Adrenal gland (tissue), 12 donors: ENCODE results near the gene BCAR3. TPM values are rescaled to one million over a fixed set of nuclear protein-coding genes. Genes with fewer than 3 reads are reported as not detected.

Experiments
- DNase-seq, 7 donors: peaks; one replicate each; pipeline ENCODE4 v3.0.0-alpha.2; 2019 to 2020
- H3K27ac ChIP-seq, 5 donors: fragments of 200-600 bp; sonication (generic) in 4 of 5; 1 replicate in 3 of 5; 2 replicates in 2 of 5; pipeline versions ENCODE4 v1.5.1 to v1.8.0; 2016 to 2020; ENCODE audit warnings: mild to moderate bottlenecking in 1 of 5
- H3K27me3 ChIP-seq: fragments of 200-600 bp; 2 replicates; pipeline ENCODE4 v1.8.0; 2021
- H3K36me3 ChIP-seq, 2 donors: fragments of 200-600 bp; replicated peaks in 1 of 2; 1 replicate in 1 of 2; 2 replicates in 1 of 2; pipeline versions ENCODE4 v1.5.1 to v1.8.0; 2018 to 2022
- H3K4me1 ChIP-seq, 2 donors: fragments of 200-600 bp; replicated peaks in 1 of 2; 1 replicate in 1 of 2; 2 replicates in 1 of 2; pipeline versions ENCODE4 v1.5.1 to v1.8.0; 2018 to 2021
- H3K4me3 ChIP-seq, 4 donors: fragments of 200-600 bp; sonication (generic) in 3 of 4; one replicate each; pipeline ENCODE4 v1.5.1; 2016 to 2018
- H3K9me3 ChIP-seq, 3 donors: fragments of 200-600 bp; sonication (generic) in 1 of 3; replicated peaks in 1 of 3; 1 replicate in 2 of 3; 2 replicates in 1 of 3; pipeline versions ENCODE4 v1.5.1 to v1.8.0; 2016 to 2021
- CTCF ChIP-seq, 6 experiments: fragments of 450-650 bp in 4 of 6; fragments of 200-600 bp in 2 of 6; sonication (generic) in 1 of 6; IDR thresholded peaks; 1 replicate in 5 of 6; 2 replicates in 1 of 6; pipeline versions ENCODE4 v1.5.1 to v1.8.0; 2016 to 2021; ENCODE audit warnings: antibody characterized with exemption in 6 of 6, mild to moderate bottlenecking in 2 of 6, moderate library complexity in 1 of 6
- POLR2A ChIP-seq, 2 donors: fragments of 450-650 bp; IDR thresholded peaks; one replicate each; pipeline ENCODE4 v1.6.1; 2017; ENCODE audit warnings: antibody characterized with exemption in 2 of 2, mild to moderate bottlenecking in 2 of 2, moderate library complexity in 1 of 2
- WGBS, 4 donors: extraction: QIAGEN DNeasy Blood & Tissue Kit in 2 of 4; methylation state at CpG; one replicate each; pipeline versions ENCODE4 v1.1.5 to v1.1.7; 2013 to 2017; 5-methylcytosine and 5-hydroxymethylcytosine counted together
- intact Hi-C, 2 donors: fragments of 100-400 bp; cut with DNase I; formaldehyde crosslinking; loops; one replicate each; pipeline versions ENCODE4 v1.14.1 to v1.15.0; 2022 to 2023
- polyA plus RNA-seq, 3 donors: library from polyadenylated mRNA; stranded (reverse); fragments of 200-250 nt in 2 of 3; fragments of 350-450 nt in 1 of 3; fragmentation: Illumina TruSeq in 1 of 3; extraction: RNeasy Lipid Tissue Mini Kit (QIAGEN cat#74804) in 1 of 3; gene quantifications; one replicate each; pipeline ENCODE4 v1.2.3, GENCODE V29; 2013 to 2014
- total RNA-seq, 9 donors: library from RNA; depleted of rRNA in 4 of 9; stranded (reverse); fragments of >200 nt in 4 of 9; fragments of 120-200 nt in 1 of 9; fragmentation: NEBNext Ultra II Directional in 1 of 9; extraction: Animal tissue kit (Norgen Biotek cat#: 25700) in 1 of 9; gene quantifications; one replicate each; pipeline versions ENCODE4 v1.1.0 to v1.2.4, GENCODE V29; 2013 to 2023
- donor health status: healthy with polysubstance abuse.
- donor health status: Bipolar disorder and iron deficiency.
- donor health status: DM: yes; HTN: yes; CAD: no.
- donor health status: DM: no; HTN: no; CAD: no.
- donor health status: DM: no; HTN: no; CAD: no.
- donor health status: DM: yes; HTN: yes; CAD: no.

The BCAR3 gene
- total and polyA plus RNA-seq, 12 donors, result 6.5 to 31.6 (median 23.9) TPM

GRCh38 chr1:93695411-93696005 lies 13.9 kb upstream of the BCAR3 start:
- no peak for DNase-seq
- H3K4me3 ChIP-seq, result no peak overlapping the region
- H3K27ac ChIP-seq, result no peak overlapping the region
- intact Hi-C loops, result no loop called here
- H3K36me3 ChIP-seq, result no peaks in the 10 kb centered on the region
- H3K27me3 ChIP-seq, result no peaks in the 10 kb centered on the region
- TF ChIP-seq POLR2A (IDR thresholded peaks at IDR 0.05), result no peak
- no peak for TF ChIP-seq CTCF (IDR thresholded peaks at IDR 0.05)
- WGBS, 4 donors, result 67 to 83% (median 76%) methylated on average over 2 of the region's 2 CpGs
- H3K4me1 ChIP-seq, result peaks cover 0 to 24% of the 10 kb centered on the region in 2 donors
- no peaks in the 10 kb centered on the region for H3K9me3 ChIP-seq

- Histone ChIP-seq H3K9me3 (no peaks in the 10 kb centered on the region), H3K27me3 (no peaks in the 10 kb centered on the region), H3K4me3 (no peak overlapping the region), H3K4me1 (peaks cover 0 to 24% of the 10 kb centered on the region in 2 donors), H3K36me3 (no peaks in the 10 kb centered on the region), H3K27ac (no peak overlapping the region)
- WGBS, 4 donors, result 86 to 92% (median 91%) methylated on average over 3 of the region's 3 CpGs
- DNase-seq, result no peak
- TF ChIP-seq POLR2A (IDR thresholded peaks at IDR 0.05) (no peak), CTCF (IDR thresholded peaks at IDR 0.05) (no peak)
- intact Hi-C loops, result no loop called here
These were observed 13.2 kb upstream of the BCAR3 start for GRCh38 chr1:93694819-93695218.

- Histone ChIP-seq H3K27me3 (no peaks in the 10 kb centered on the region), H3K36me3 (no peaks in the 10 kb centered on the region), H3K9me3 (no peaks in the 10 kb centered on the region), H3K4me1 (peaks cover 0 to 24% of the 10 kb centered on the region in 2 donors), H3K27ac (no peak overlapping the region), H3K4me3 (no peak overlapping the region)
- intact Hi-C loops, result no loop called here
- WGBS, 4 donors, result 49 to 60% (median 54%) methylated on average over 6 to 7 of the region's 7 CpGs
- no peak for TF ChIP-seq CTCF (IDR thresholded peaks at IDR 0.05)
- DNase-seq, result peak in 2 of 7 donors; percentile 42 to 64
These were observed 12.4 kb upstream of the BCAR3 start for GRCh38 chr1:93694039-93694438.

- Histone ChIP-seq H3K27me3 (no peaks in the 10 kb centered on the region), H3K9me3 (no peaks in the 10 kb centered on the region), H3K4me1 (peaks cover 0 to 24% of the 10 kb centered on the region in 2 donors), H3K27ac (no peak overlapping the region), H3K4me3 (no peak overlapping the region), H3K36me3 (no peaks in the 10 kb centered on the region)
- intact Hi-C loops, result no loop called here
- TF ChIP-seq POLR2A (IDR thresholded peaks at IDR 0.05) (no peak), CTCF (IDR thresholded peaks at IDR 0.05) (no peak)
- DNase-seq, result no peak
- WGBS, 4 donors, result 74 to 82% (median 75%) methylated on average over 5 to 7 of the region's 7 CpGs
These were observed 11.4 kb upstream of the BCAR3 start for GRCh38 chr1:93692983-93693591.
